OCI-LY3 (cell line): ENCODE results near the gene FAM177A1.

ENCODE experiments used
- EZH2phosphoT487 ChIP-seq: fragments of 200-600 bp; shearing (Covaris generic); IDR thresholded peaks from 2 replicates; pipeline ENCODE4 v1.6.1; 2018; ENCODE audit warnings: antibody characterized with exemption, mixed run types, low read depth
- TF ChIP-seq, protein P1 (sequence below): fragments of 200-600, 300-600 bp; sonication (generic); IDR thresholded peaks from 2 replicates; pipeline ENCODE4 v1.5.1; 2014; ENCODE audit warnings: antibody characterized with exemption, low read length, low read depth

DNA sequence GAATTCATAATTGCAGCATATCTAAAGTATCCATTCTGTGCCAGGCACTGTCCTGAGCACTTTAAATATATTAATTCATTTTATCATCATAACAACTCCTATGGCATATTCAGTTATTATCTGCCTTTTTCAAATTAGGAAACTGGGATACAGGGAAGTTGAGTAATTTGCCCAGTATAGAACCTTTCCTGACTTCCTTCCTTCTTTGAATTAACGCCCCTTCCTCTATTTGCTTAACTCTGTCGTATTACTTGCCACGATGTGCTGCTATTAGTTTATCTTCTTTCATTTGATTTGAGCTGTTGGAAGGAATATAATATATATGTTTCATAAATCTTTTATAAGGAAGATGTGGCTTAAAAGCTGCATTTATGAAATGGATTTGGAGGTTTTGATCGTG lies 25.4 kb upstream of the FAM177A1 start:
- TF ChIP-seq, protein P1, sequence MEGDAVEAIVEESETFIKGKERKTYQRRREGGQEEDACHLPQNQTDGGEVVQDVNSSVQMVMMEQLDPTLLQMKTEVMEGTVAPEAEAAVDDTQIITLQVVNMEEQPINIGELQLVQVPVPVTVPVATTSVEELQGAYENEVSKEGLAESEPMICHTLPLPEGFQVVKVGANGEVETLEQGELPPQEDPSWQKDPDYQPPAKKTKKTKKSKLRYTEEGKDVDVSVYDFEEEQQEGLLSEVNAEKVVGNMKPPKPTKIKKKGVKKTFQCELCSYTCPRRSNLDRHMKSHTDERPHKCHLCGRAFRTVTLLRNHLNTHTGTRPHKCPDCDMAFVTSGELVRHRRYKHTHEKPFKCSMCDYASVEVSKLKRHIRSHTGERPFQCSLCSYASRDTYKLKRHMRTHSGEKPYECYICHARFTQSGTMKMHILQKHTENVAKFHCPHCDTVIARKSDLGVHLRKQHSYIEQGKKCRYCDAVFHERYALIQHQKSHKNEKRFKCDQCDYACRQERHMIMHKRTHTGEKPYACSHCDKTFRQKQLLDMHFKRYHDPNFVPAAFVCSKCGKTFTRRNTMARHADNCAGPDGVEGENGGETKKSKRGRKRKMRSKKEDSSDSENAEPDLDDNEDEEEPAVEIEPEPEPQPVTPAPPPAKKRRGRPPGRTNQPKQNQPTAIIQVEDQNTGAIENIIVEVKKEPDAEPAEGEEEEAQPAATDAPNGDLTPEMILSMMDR: no peak
- TF ChIP-seq EZH2phosphoT487: no peak
